ENCODE results near the gene LRRC8D. TPM values are rescaled to one million over a fixed set of nuclear protein-coding genes. Genes with fewer than 3 reads are reported as not detected.

Gene LRRC8D
- polyA plus RNA-seq, 1 donor from 2014 or later, result 31.7 TPM

- H3K4me3 Mint-ChIP-seq, result peak overlapping the region in 2 of 4 donors; percentile 58 to 65
- H3K9me3 Mint-ChIP-seq, result no peaks in the 10 kb centered on the region
- H3K36me3 Mint-ChIP-seq, result peaks cover 4% of the 10 kb centered on the region
- H3K27ac Mint-ChIP-seq, result peak overlapping the region in 2 of 3 donors; percentile 29 to 32
- no peaks in the 10 kb centered on the region for H3K27me3 Mint-ChIP-seq
- peaks cover 5 to 8% (median 6%) of the 10 kb centered on the region in 3 donors for H3K4me1 Mint-ChIP-seq
Observed at GRCh38 chr1:89855413-89856123, 34.7 kb downstream of the LRRC8D start.

GRCh38 chr1:89863165-89863830 is 42.5 kb downstream of the LRRC8D start:
- Mint-ChIP-seq H3K36me3 (peaks cover 3% of the 10 kb centered on the region), H3K4me3 (peak overlapping the region in 1 of 4 donors; percentile 52), H3K27ac (peak overlapping the region in 1 of 3 donors; percentile 2), H3K9me3 (no peaks in the 10 kb centered on the region), H3K4me1 (peaks cover 2 to 35% (median 25%) of the 10 kb centered on the region in 3 donors), H3K27me3 (no peaks in the 10 kb centered on the region)

DNA sequence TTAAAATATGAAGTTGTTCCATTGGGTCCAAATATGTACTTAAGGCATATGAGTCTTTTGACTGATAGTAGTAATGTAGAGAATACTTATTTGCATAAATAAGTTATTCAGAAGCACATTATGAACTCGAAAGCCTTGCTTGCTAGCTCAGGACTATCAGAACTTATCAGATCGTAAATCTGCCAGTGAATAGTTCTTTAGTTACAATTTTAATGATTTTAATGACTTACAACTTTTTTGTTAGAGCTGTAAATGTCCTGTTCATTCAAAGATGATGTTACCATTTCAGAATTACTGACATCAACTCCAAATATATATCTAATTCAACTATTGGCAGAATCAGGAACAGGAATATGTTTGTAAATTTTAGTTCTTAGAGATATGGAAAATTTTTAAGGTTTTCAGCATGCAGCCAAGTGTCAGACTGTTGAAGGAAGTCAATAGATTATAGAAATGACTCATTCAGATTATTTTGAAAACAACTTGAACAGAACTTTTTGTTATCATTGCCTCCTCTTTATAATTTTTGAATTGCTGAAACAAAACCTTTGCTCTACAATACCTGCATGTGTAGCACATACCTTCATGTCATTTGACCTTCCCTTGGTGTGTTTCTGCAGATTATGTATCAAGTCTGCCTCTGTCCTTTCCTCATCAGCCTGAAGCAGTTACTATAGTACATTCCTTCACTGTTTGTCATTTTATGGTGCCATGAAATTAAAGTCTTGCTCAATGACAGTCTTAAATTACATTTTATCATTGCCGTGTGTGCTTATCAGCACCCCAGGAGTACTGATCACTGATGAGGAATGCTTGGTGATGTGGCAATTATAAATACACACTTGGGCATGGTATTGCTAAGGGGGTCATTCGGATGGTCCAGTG is 44.9 kb downstream of the LRRC8D start:
- H3K4me3 Mint-ChIP-seq, result no peak overlapping the region
- no peaks in the 10 kb centered on the region for H3K27me3 Mint-ChIP-seq
- no peaks in the 10 kb centered on the region for H3K9me3 Mint-ChIP-seq
- no peak overlapping the region for H3K27ac Mint-ChIP-seq
- H3K4me1 Mint-ChIP-seq, result peaks cover 2 to 36% (median 29%) of the 10 kb centered on the region in 3 donors
- peaks cover 8% of the 10 kb centered on the region for H3K36me3 Mint-ChIP-seq

GRCh38 chr1:89866568-89866967 is 45.7 kb downstream of the LRRC8D start:
- no peaks in the 10 kb centered on the region for H3K27me3 Mint-ChIP-seq
- peaks cover 9% of the 10 kb centered on the region for H3K36me3 Mint-ChIP-seq
- no peaks in the 10 kb centered on the region for H3K9me3 Mint-ChIP-seq
- H3K4me3 Mint-ChIP-seq, result no peak overlapping the region
- no peak overlapping the region for H3K27ac Mint-ChIP-seq
- H3K4me1 Mint-ChIP-seq, result peaks cover 0 to 37% (median 33%) of the 10 kb centered on the region in 3 donors

GRCh38 chr1:89870998-89871397 is 50.2 kb downstream of the LRRC8D start:
- no peak overlapping the region for H3K27ac Mint-ChIP-seq
- peaks cover 16% of the 10 kb centered on the region for H3K36me3 Mint-ChIP-seq
- H3K9me3 Mint-ChIP-seq, result no peaks in the 10 kb centered on the region
- no peaks in the 10 kb centered on the region for H3K27me3 Mint-ChIP-seq
- H3K4me1 Mint-ChIP-seq, result peaks cover 1 to 17% (median 12%) of the 10 kb centered on the region in 3 donors
- no peak overlapping the region for H3K4me3 Mint-ChIP-seq

GRCh38 chr1:89871768-89872473 is 51.1 kb downstream of the LRRC8D start:
- Mint-ChIP-seq H3K27me3 (no peaks in the 10 kb centered on the region), H3K4me1 (peaks cover 2 to 16% (median 12%) of the 10 kb centered on the region in 3 donors), H3K27ac (no peak overlapping the region), H3K4me3 (no peak overlapping the region), H3K36me3 (peaks cover 20% of the 10 kb centered on the region), H3K9me3 (no peaks in the 10 kb centered on the region)

GRCh38 chr1:89872567-89872966 is 51.7 kb downstream of the LRRC8D start:
- no peak overlapping the region for H3K27ac Mint-ChIP-seq
- no peaks in the 10 kb centered on the region for H3K9me3 Mint-ChIP-seq
- no peak overlapping the region for H3K4me3 Mint-ChIP-seq
- peaks cover 20% of the 10 kb centered on the region for H3K36me3 Mint-ChIP-seq
- peaks cover 2 to 15% (median 12%) of the 10 kb centered on the region in 3 donors for H3K4me1 Mint-ChIP-seq
- no peaks in the 10 kb centered on the region for H3K27me3 Mint-ChIP-seq

- no peaks in the 10 kb centered on the region for H3K27me3 Mint-ChIP-seq
- no peak overlapping the region for H3K4me3 Mint-ChIP-seq
- no peaks in the 10 kb centered on the region for H3K9me3 Mint-ChIP-seq
- peaks cover 20% of the 10 kb centered on the region for H3K36me3 Mint-ChIP-seq
- no peak overlapping the region for H3K27ac Mint-ChIP-seq
- H3K4me1 Mint-ChIP-seq, result peaks cover 2 to 15% (median 12%) of the 10 kb centered on the region in 3 donors
Observed at GRCh38 chr1:89873288-89873687, 52.5 kb downstream of the LRRC8D start.

GRCh38 chr1:89873770-89874169 is 52.9 kb downstream of the LRRC8D start:
- Mint-ChIP-seq H3K27ac (no peak overlapping the region), H3K4me1 (peaks cover 2 to 15% (median 12%) of the 10 kb centered on the region in 3 donors), H3K9me3 (no peaks in the 10 kb centered on the region), H3K36me3 (peaks cover 20% of the 10 kb centered on the region), H3K4me3 (no peak overlapping the region), H3K27me3 (no peaks in the 10 kb centered on the region)

GRCh38 chr1:89876463-89876862 is 55.6 kb downstream of the LRRC8D start:
- Mint-ChIP-seq H3K9me3 (peaks cover 2 to 4% (median 3%) of the 10 kb centered on the region in 3 donors), H3K4me3 (no peak overlapping the region), H3K27me3 (no peaks in the 10 kb centered on the region), H3K36me3 (peaks cover 16% of the 10 kb centered on the region), H3K4me1 (peaks cover 2 to 12% (median 9%) of the 10 kb centered on the region in 3 donors), H3K27ac (no peak overlapping the region)

DNA sequence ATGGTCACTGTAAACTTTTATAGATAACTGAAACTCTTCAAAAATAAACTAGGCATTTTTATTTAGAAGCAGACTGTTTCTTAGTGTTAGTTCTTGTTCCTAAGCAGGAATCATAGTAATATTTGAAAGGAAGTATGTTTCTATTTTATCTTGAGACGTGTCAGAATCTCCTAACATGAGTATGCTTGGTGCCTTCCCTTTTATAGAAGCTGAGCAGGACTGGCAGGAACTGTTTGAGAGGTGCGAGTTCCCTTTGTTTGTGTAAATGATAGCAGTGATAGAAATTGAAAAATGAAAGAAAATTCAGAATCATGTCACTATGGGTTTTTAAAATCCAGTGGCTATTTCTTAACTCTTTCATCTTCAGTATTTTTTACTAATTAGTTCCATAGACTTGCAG is 56.9 kb downstream of the LRRC8D start:
- Mint-ChIP-seq H3K4me3 (no peak overlapping the region), H3K9me3 (peaks cover 2 to 4% (median 3%) of the 10 kb centered on the region in 3 donors), H3K27ac (no peak overlapping the region), H3K36me3 (peaks cover 13% of the 10 kb centered on the region), H3K27me3 (no peaks in the 10 kb centered on the region), H3K4me1 (peaks cover 2 to 12% (median 7%) of the 10 kb centered on the region in 3 donors)

DNA sequence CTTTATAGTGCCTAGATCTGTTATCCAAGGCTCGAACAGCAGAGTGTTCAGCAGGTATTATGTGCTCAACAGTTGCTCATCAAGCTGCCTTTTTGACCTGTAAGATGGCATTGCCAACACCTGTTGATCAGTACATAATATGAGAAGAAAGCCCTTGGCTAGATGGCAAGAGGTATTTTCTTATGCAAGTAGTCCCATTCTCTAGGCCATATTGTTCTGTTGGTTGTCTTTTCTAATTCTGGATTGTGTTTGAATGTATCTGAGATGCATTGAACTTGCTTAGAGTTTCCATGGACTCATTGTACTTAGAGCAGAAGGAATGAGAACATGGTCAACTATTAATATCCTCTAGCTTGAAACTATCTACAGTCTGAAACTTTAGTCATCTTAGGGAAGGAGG is 57.4 kb downstream of the LRRC8D start:
- no peak overlapping the region for H3K4me3 Mint-ChIP-seq

DNA sequence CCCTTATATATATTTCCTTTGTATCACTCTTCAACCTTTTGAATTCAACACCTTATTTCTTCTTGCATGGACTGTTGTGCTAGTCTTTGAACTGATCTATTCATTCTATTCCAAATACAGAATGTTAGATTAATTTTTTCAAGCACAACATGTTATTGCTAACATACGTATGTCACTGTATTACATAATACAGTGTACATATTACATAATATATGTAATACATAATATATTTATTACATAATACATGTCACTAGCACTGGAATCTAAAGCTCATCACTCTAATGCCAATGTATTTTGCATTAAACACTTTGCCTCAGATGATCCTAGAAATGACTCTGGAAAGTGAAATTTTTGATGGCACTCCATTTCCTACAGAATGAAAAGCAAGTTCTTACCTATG is 59.8 kb downstream of the LRRC8D start:
- Mint-ChIP-seq H3K36me3 (peaks cover 13% of the 10 kb centered on the region), H3K27me3 (no peaks in the 10 kb centered on the region), H3K9me3 (peaks cover 2 to 4% (median 3%) of the 10 kb centered on the region in 3 donors), H3K4me3 (no peak overlapping the region), H3K27ac (no peak overlapping the region), H3K4me1 (peaks cover 4 to 18% (median 7%) of the 10 kb centered on the region in 3 donors)

More for the DNA sequence above, 57.4 kb downstream of the LRRC8D start:
- Mint-ChIP-seq H3K36me3 (peaks cover 13% of the 10 kb centered on the region), H3K9me3 (peaks cover 2 to 4% (median 3%) of the 10 kb centered on the region in 3 donors), H3K4me1 (peaks cover 2 to 12% (median 6%) of the 10 kb centered on the region in 3 donors), H3K27me3 (no peaks in the 10 kb centered on the region), H3K27ac (no peak overlapping the region)

DNA sequence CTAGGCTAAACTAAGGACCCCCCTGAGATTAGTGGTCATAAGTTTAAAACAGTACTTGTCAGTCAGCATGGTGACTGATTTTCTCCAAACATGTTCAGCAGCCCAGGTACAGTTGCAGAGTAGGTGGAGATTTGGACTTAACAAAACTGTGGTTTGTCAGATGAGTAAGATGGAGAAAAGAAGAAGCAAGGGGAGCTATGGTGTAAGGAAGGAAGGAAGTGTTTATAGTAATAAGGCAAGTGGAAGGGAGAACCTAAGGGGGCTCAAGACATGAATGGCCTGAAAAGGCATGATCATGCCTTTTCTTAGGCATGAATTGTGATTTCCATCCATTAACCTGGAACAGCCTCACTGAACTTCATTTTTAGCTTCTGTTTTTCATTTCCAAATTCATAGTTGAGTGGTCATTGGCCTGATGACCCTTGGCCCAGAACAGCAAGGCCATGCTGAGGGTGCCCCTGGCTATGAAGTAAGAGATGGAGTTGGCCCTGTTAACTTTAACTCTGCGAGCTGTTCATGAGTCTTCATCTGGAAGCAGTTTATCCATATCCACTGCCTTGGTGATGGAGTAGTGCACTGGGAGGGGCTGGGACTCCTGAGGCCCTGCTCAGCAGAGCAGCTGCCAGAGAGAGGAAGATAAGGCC is 60.7 kb downstream of the LRRC8D start:
- peaks cover 2 to 18% (median 7%) of the 10 kb centered on the region in 3 donors for H3K4me1 Mint-ChIP-seq
- peaks cover 8% of the 10 kb centered on the region for H3K36me3 Mint-ChIP-seq
- no peak overlapping the region for H3K4me3 Mint-ChIP-seq
- H3K27ac Mint-ChIP-seq, result no peak overlapping the region
- H3K9me3 Mint-ChIP-seq, result peaks cover 2 to 4% (median 3%) of the 10 kb centered on the region in 3 donors
- H3K27me3 Mint-ChIP-seq, result no peaks in the 10 kb centered on the region

All from IgD-negative memory B cell (primary cell).